H9 (cell line): Measurements from ENCODE around the gene PCARE. TPM values are rescaled to one million over a fixed set of nuclear protein-coding genes. Genes with fewer than 3 reads are reported as not detected.

Source experiments
- DNase-seq: peaks from one replicate; pipeline ENCODE4 v3.0.0-alpha.2; 2017
- H2AFZ ChIP-seq: one replicate; pipeline ENCODE4 v1.6.1; 2013; ENCODE audit warnings: mild to moderate bottlenecking, low read length, control low read depth, moderate library complexity
- H2AK5ac ChIP-seq: 2 replicates; pipeline ENCODE4 v1.6.1; 2013; ENCODE audit warnings: low read length, control low read depth, mixed read lengths; ENCODE audit not compliant: insufficient read length
- H2BK120ac ChIP-seq: one replicate; pipeline ENCODE4 v1.6.1; 2013; ENCODE audit warnings: low read depth, mild to moderate bottlenecking, low read length, control low read depth, inconsistent platforms; ENCODE audit not compliant: poor library complexity, severe bottlenecking
- H2BK12ac ChIP-seq: 2 replicates; pipeline ENCODE4 v1.6.1; 2013; ENCODE audit warnings: low read length, control low read depth, mixed read lengths, low read depth; ENCODE audit not compliant: insufficient read length
- H2BK15ac ChIP-seq: 2 replicates; pipeline ENCODE4 v1.6.1; 2013; ENCODE audit warnings: low read depth, low read length, control low read depth
- H2BK20ac ChIP-seq: one replicate; pipeline ENCODE4 v1.6.1; 2013; ENCODE audit warnings: low read depth, mild to moderate bottlenecking, low read length, control low read depth, inconsistent platforms; ENCODE audit not compliant: poor library complexity, severe bottlenecking
- H2BK5ac ChIP-seq: 2 replicates; pipeline ENCODE4 v1.6.1; 2013; ENCODE audit warnings: low read length, control low read depth, mixed read lengths; ENCODE audit not compliant: insufficient read length
- H3K14ac ChIP-seq: 2 replicates; pipeline ENCODE4 v1.6.1; 2013; ENCODE audit warnings: low read length, control low read depth; ENCODE audit not compliant: insufficient read depth
- H3K18ac ChIP-seq: 2 replicates; pipeline ENCODE4 v1.6.1; 2013; ENCODE audit warnings: low read depth, mild to moderate bottlenecking, mixed read lengths, low read length, control low read depth; ENCODE audit not compliant: insufficient read length
- H3K23ac ChIP-seq: 2 replicates; pipeline ENCODE4 v1.6.1; 2013; ENCODE audit warnings: low read length, control low read depth, mixed read lengths, low read depth; ENCODE audit not compliant: insufficient read length
- H3K23me2 ChIP-seq: 2 replicates; pipeline ENCODE4 v1.6.1; 2013; ENCODE audit warnings: low read depth, mild to moderate bottlenecking, mixed read lengths, low read length, control low read depth; ENCODE audit not compliant: insufficient read length, poor library complexity, severe bottlenecking
- H3K27ac ChIP-seq: 2 replicates; pipeline ENCODE4 v1.5.1; 2013; ENCODE audit warnings: low read length, control low read depth, mixed read lengths, low read depth; ENCODE audit not compliant: insufficient read length
- H3K27me3 ChIP-seq: 2 replicates; pipeline ENCODE4 v1.6.1; 2013; ENCODE audit warnings: low read length, control low read depth, inconsistent platforms; ENCODE audit not compliant: insufficient read depth
- H3K4ac ChIP-seq: 2 replicates; pipeline ENCODE4 v1.6.1; 2013; ENCODE audit warnings: low read depth, mild to moderate bottlenecking, control low read depth, inconsistent platforms, low read length, moderate library complexity
- H3K4me1 ChIP-seq: 2 replicates; pipeline ENCODE4 v1.6.1; 2013; ENCODE audit warnings: low read length, control low read depth, inconsistent platforms; ENCODE audit not compliant: insufficient read depth
- H3K4me2 ChIP-seq: 2 replicates; pipeline ENCODE4 v1.6.1; 2013; ENCODE audit warnings: low read length, control low read depth, mixed read lengths; ENCODE audit not compliant: insufficient read length, insufficient read depth
- H3K56ac ChIP-seq: 2 replicates; pipeline ENCODE4 v1.6.1; 2013; ENCODE audit warnings: low read depth, mild to moderate bottlenecking, mixed read lengths, low read length, control low read depth; ENCODE audit not compliant: insufficient read length
- H3K79me1 ChIP-seq: 2 replicates; pipeline ENCODE4 v1.6.1; 2013; ENCODE audit warnings: low read depth, mild to moderate bottlenecking, moderate library complexity, low read length, control low read depth, inconsistent platforms; ENCODE audit not compliant: insufficient read depth, poor library complexity, severe bottlenecking
- H3K79me2 ChIP-seq: 2 replicates; pipeline ENCODE4 v1.6.1; 2013; ENCODE audit warnings: low read length, control low read depth, inconsistent platforms; ENCODE audit not compliant: insufficient read depth
- H3K9ac ChIP-seq: 2 replicates; pipeline ENCODE4 v1.6.1; 2013; ENCODE audit warnings: low read length, control low read depth, mixed read lengths; ENCODE audit not compliant: insufficient read length; ENCODE audit errors: extremely low read depth
- H3K9me3 ChIP-seq: one replicate; pipeline ENCODE4 v1.6.1; 2013; ENCODE audit warnings: low read depth, low read length, inconsistent platforms; ENCODE audit not compliant: control insufficient read depth
- H3T11ph ChIP-seq: one replicate; pipeline ENCODE4 v1.6.1; 2013; ENCODE audit warnings: mild to moderate bottlenecking, low read length, control low read depth, inconsistent platforms
- H4K20me1 ChIP-seq: one replicate; pipeline ENCODE4 v1.6.1; 2013; ENCODE audit not compliant: control insufficient read depth, insufficient read length, insufficient read depth
- H4K5ac ChIP-seq: 2 replicates; pipeline ENCODE4 v1.6.1; 2013; ENCODE audit warnings: low read depth, mild to moderate bottlenecking, mixed read lengths, low read length, control low read depth; ENCODE audit not compliant: insufficient read length
- H4K8ac ChIP-seq: replicated peaks from 2 replicates; pipeline ENCODE4 v1.6.1; 2013; ENCODE audit warnings: low read length, control low read depth, mixed read lengths, low read depth; ENCODE audit not compliant: insufficient read length
- H4K91ac ChIP-seq: 2 replicates; pipeline ENCODE4 v1.6.1; 2013; ENCODE audit warnings: low read depth, mild to moderate bottlenecking, moderate library complexity, mixed read lengths, low read length, control low read depth; ENCODE audit not compliant: insufficient read length
- H3K27ac Mint-ChIP-seq, 3 experiments: 2 replicates in 2 of 3; 3 replicates in 1 of 3; pipeline ENCODE4 v1.8.0; 2020 to 2021; ENCODE audit warnings: mixed read lengths in 3 of 3, mild to moderate bottlenecking in 1 of 3, moderate library complexity in 1 of 3
- H3K27me3 Mint-ChIP-seq: 2 replicates; pipeline ENCODE4 v1.8.0; 2021; ENCODE audit warnings: low read depth, mild to moderate bottlenecking, moderate library complexity, mixed read lengths
- H3K36me3 Mint-ChIP-seq, 3 experiments: 2 replicates in 2 of 3; 3 replicates in 1 of 3; pipeline ENCODE4 v1.8.0; 2020 to 2021; ENCODE audit warnings: low read depth in 3 of 3, mixed read lengths in 3 of 3; ENCODE audit not compliant: insufficient read depth in 1 of 3
- H3K4me1 Mint-ChIP-seq, 2 experiments: 2 replicates each; pipeline ENCODE4 v1.8.0; 2020; ENCODE audit warnings: mixed read lengths in 2 of 2
- H3K4me3 Mint-ChIP-seq, 2 experiments: 2 replicates in 1 of 2; 3 replicates in 1 of 2; pipeline ENCODE4 v1.8.0; 2020 to 2021; ENCODE audit warnings: mild to moderate bottlenecking in 2 of 2, mixed read lengths in 2 of 2, moderate library complexity in 1 of 2
- H3K9me3 Mint-ChIP-seq, 2 experiments: 2 replicates in 1 of 2; 3 replicates in 1 of 2; pipeline ENCODE4 v1.8.0; 2020; ENCODE audit warnings: mild to moderate bottlenecking in 2 of 2, mixed read lengths in 2 of 2, moderate library complexity in 1 of 2
- CTCF ChIP-seq: fragments of 200-600 bp; sonication (generic); conservative IDR thresholded peaks from 3 replicates; pipeline ENCODE4 v1.8.0; 2021; ENCODE audit warnings: antibody characterized with exemption, mild to moderate bottlenecking
- WGBS: extraction: QIAGEN DNeasy Blood & Tissue Kit; methylation state at CpG from one replicate; pipeline ENCODE4 v1.1.7; 2013; ENCODE audit warnings: missing lambda C conversion rate, low lambda C conversion rate, mixed read lengths; ENCODE audit not compliant: insufficient read length; ENCODE audit errors: extremely low coverage; 5-methylcytosine and 5-hydroxymethylcytosine counted together
- total RNA-seq: library from RNA; stranded (reverse); gene quantifications from 2 replicates; pipeline ENCODE4 v1.2.1, GENCODE V29; 2021

PCARE gene
- total RNA-seq, 1 experiment from 2014 or later, result not detected

- no peaks in the 10 kb centered on the region for H3K4me1 ChIP-seq
- H3K27ac ChIP-seq, result no peak overlapping the region
- no peak overlapping the region for H4K5ac ChIP-seq
- peaks cover 2% of the 10 kb centered on the region; the same call in 1 of the 2 replicates for H3K27me3 Mint-ChIP-seq
- no peak for TF ChIP-seq CTCF
- no peaks in the 10 kb centered on the region for H3K79me1 ChIP-seq
- no peak for DNase-seq
- H3K18ac ChIP-seq, result no peak overlapping the region
- no peak overlapping the region for H2AFZ ChIP-seq
- no peak overlapping the region for H3K14ac ChIP-seq
- no peak overlapping the region for H3K56ac ChIP-seq
- no peak overlapping the region for H2BK15ac ChIP-seq
- H3K79me2 ChIP-seq, result no peaks in the 10 kb centered on the region
- no peak overlapping the region for H3K4me2 ChIP-seq
- H3K23me2 ChIP-seq, result no peaks in the 10 kb centered on the region
- no peak overlapping the region for H3K23ac ChIP-seq
- H2BK120ac ChIP-seq, result no peak overlapping the region
- no peaks in the 10 kb centered on the region for H3K27me3 ChIP-seq
- no peak overlapping the region for H2BK20ac ChIP-seq
- no peaks in the 10 kb centered on the region for H4K20me1 ChIP-seq
- peaks cover 0 to 5% of the 10 kb centered on the region in 2 experiments; a peak in 2 of 4 replicates for H3K4me1 Mint-ChIP-seq
- no peak overlapping the region for H2AK5ac ChIP-seq
- H2BK5ac ChIP-seq, result no peak overlapping the region
- no peak overlapping the region for H3T11ph ChIP-seq
- H3K36me3 Mint-ChIP-seq, result no peaks in the 10 kb centered on the region
- H2BK12ac ChIP-seq, result no peak overlapping the region
- no peak overlapping the region for H4K91ac ChIP-seq
- H3K9ac ChIP-seq, result no peak overlapping the region
- no CpG with 5 or more reads among the region's 12 CpGs for WGBS
- no peaks in the 10 kb centered on the region for H3K9me3 ChIP-seq
- no peak overlapping the region for H4K8ac ChIP-seq
- H3K4me3 Mint-ChIP-seq, result no peak overlapping the region
- H3K9me3 Mint-ChIP-seq, result no peaks in the 10 kb centered on the region
- no peak overlapping the region; a peak in 1 of 7 replicates for H3K27ac Mint-ChIP-seq
- H3K4ac ChIP-seq, result no peak overlapping the region
Measured at GRCh38 chr2:29072971-29073725, 1.2 kb downstream of the PCARE start.
